HepG2 (cell line): ENCODE measurements around the gene SH3PXD2A. TPM values are rescaled to one million over a fixed set of nuclear protein-coding genes. Genes with fewer than 3 reads are reported as not detected.

ENCODE experiments used
- ATAC-seq: fragments of 200-7000 bp; cut with Tn5 transposase; 3 replicates; pipeline ENCODE4 v1.9.1; 2020; ENCODE audit warnings: mild to moderate bottlenecking, moderate library complexity
- BruUV-seq: library from RNA; stranded (reverse); fragments of 400-500 nt; replicated peaks from 2 replicates; lab custom pipeline; 2021; lab: Mats Ljungman, UMichigan
- CTCF ChIA-PET: fragments of 300-600 bp; formaldehyde crosslinking; extraction: SDS; loops from one replicate; lab custom pipeline; 2021; ENCODE audit warnings: low total read pairs, inconsistent platforms, low intra/inter-chr PET ratio; lab: Yijun Ruan, JAX
- POLR2A ChIA-PET: fragments of 350-600 bp; sonication (Branson Sonifier 250); formaldehyde crosslinking; loops from one replicate; lab custom pipeline; 2020; ENCODE audit warnings: antibody characterized with exemption, inconsistent platforms; lab: Yijun Ruan, JAX
- DNase-seq: peaks from one replicate; pipeline ENCODE4 v3.0.0-alpha.2; 2015; ENCODE audit warnings: low spot score
- FAIRE-seq: peaks from 3 replicates; lab custom pipeline; 2011; peaks lifted over from hg19 to GRCh38; lab: Jason Lieb, UNC
- H2AFZ ChIP-seq: one replicate; pipeline ENCODE4 v1.6.1; 2011; ENCODE audit warnings: low read length, inconsistent platforms
- H3K27ac ChIP-seq: fragments of 300-600 bp; 3 replicates; pipeline ENCODE4 v1.8.0; 2011; ENCODE audit warnings: mixed run types, mild to moderate bottlenecking, mixed read lengths, low read length, inconsistent platforms; ENCODE audit not compliant: insufficient read depth; ENCODE audit errors: extremely low read length
- H3K27me3 ChIP-seq, 2 experiments: fragments of 200-600 bp in 1 of 2; 2 replicates in 1 of 2; 3 replicates in 1 of 2; pipeline versions ENCODE4 v1.6.0 to v1.8.0; 2011; ENCODE audit warnings: low read length in 2 of 2, mild to moderate bottlenecking in 2 of 2, moderate library complexity in 2 of 2, inconsistent platforms in 1 of 2; ENCODE audit not compliant: insufficient read depth in 2 of 2, control insufficient read depth in 1 of 2
- H3K36me3 ChIP-seq, 2 experiments: fragments of 200-600 bp in 1 of 2; replicated peaks in 1 of 2; 2 replicates in 1 of 2; 3 replicates in 1 of 2; pipeline versions ENCODE4 v1.5.1 to v1.8.0; 2011; ENCODE audit warnings: low read length in 2 of 2, inconsistent platforms in 1 of 2; ENCODE audit not compliant: insufficient read depth in 2 of 2, control insufficient read depth in 1 of 2
- H3K4me1 ChIP-seq: 2 replicates; pipeline ENCODE4 v1.5.1; 2012; ENCODE audit warnings: low read length, inconsistent platforms; ENCODE audit not compliant: insufficient read depth
- H3K4me2 ChIP-seq: 2 replicates; pipeline ENCODE4 v1.6.0; 2011; ENCODE audit warnings: low read depth, low read length, inconsistent platforms
- H3K4me3 ChIP-seq, 3 experiments: fragments of 200-600 bp in 1 of 3; sonication (generic), shearing (Covaris generic) in 1 of 3; replicated peaks in 1 of 3; 2 replicates each; pipeline ENCODE4 v1.5.1; 2011 to 2016; ENCODE audit warnings: low read length in 3 of 3, inconsistent platforms in 2 of 3, low read depth in 2 of 3, mild to moderate bottlenecking in 2 of 3, control low read depth in 1 of 3, mixed read lengths in 1 of 3; ENCODE audit not compliant: insufficient read depth in 1 of 3
- H3K79me2 ChIP-seq: one replicate; pipeline ENCODE4 v1.6.1; 2011; ENCODE audit warnings: low read length, inconsistent platforms; ENCODE audit not compliant: insufficient read depth
- H3K9ac ChIP-seq: 2 replicates; pipeline ENCODE4 v1.6.0; 2011; ENCODE audit warnings: mild to moderate bottlenecking, low read depth, low read length, inconsistent platforms; ENCODE audit not compliant: insufficient read depth
- H3K9me3 ChIP-seq: 2 replicates; pipeline ENCODE4 v1.5.1; 2012; ENCODE audit warnings: mild to moderate bottlenecking, low read length
- H4K20me1 ChIP-seq: 2 replicates; pipeline ENCODE4 v1.6.0; 2011; ENCODE audit warnings: inconsistent platforms, mild to moderate bottlenecking, low read length, moderate library complexity; ENCODE audit not compliant: insufficient read depth
- ARID4A ChIP-seq: sonication (generic); formaldehyde crosslinking; IDR thresholded peaks from 2 replicates; pipeline ENCODE4 v1.5.0; 2020; ENCODE audit warnings: mild to moderate bottlenecking, missing genetic modification reagents, borderline replicate concordance
- HNF4A ChIP-seq: sonication (generic); formaldehyde crosslinking; IDR thresholded peaks from 2 replicates; pipeline ENCODE4 v1.4.0; 2020; ENCODE audit warnings: missing genetic modification reagents
- HNRNPH1 ChIP-seq: fragments of 200-400 bp; formaldehyde crosslinking; optimal IDR thresholded peaks from 2 replicates; pipeline ENCODE3; 2017; ENCODE audit warnings: mild to moderate bottlenecking, low read depth, low read length
- NR2F6 ChIP-seq, 2 experiments: IDR thresholded peaks; 2 replicates each; pipeline ENCODE4 v1.6.1; 2016; ENCODE audit warnings: antibody characterized with exemption in 1 of 2, mild to moderate bottlenecking in 1 of 2
- PAX8 ChIP-seq: sonication (generic); formaldehyde crosslinking; IDR thresholded peaks from 2 replicates; pipeline ENCODE4 v1.8.0; 2022; ENCODE audit warnings: mild to moderate bottlenecking, missing genetic modification reagents, borderline replicate concordance
- PHF21A ChIP-seq: sonication (generic); formaldehyde crosslinking; IDR thresholded peaks from 2 replicates; pipeline ENCODE4 v1.5.0; 2020; ENCODE audit warnings: mild to moderate bottlenecking, missing genetic modification reagents
- PPARG ChIP-seq: conservative IDR thresholded peaks from 2 replicates; pipeline ENCODE4 v1.6.1; 2016; ENCODE audit warnings: missing biosample characterization, missing genetic modification reagents
- RFX1 ChIP-seq: fragments of 450-650 bp; IDR thresholded peaks from 2 replicates; pipeline ENCODE4 v1.6.1; 2017
- ZNF296 ChIP-seq: sonication (generic); formaldehyde crosslinking; conservative IDR thresholded peaks from 2 replicates; pipeline ENCODE4 v1.5.0; 2020; ENCODE audit warnings: mild to moderate bottlenecking, missing genetic modification reagents
- ZNF841 ChIP-seq: sonication (generic); formaldehyde crosslinking; IDR thresholded peaks from 2 replicates; pipeline ENCODE4 v1.8.1; 2023; ENCODE audit warnings: missing genetic modification reagents, borderline replicate concordance
- WGBS: methylation state at CpG from one replicate; pipeline ENCODE4 v1.1.6; 2017; ENCODE audit warnings: low lambda C conversion rate; 5-methylcytosine and 5-hydroxymethylcytosine counted together
- in situ Hi-C: cut with HindIII; loops from 2 replicates; pipeline ENCODE4 v1.10.0; 2017; ENCODE audit warnings: low pct_unique_long_range_greater_than_20kb; ENCODE audit not compliant: extremely low pct_ligation_motif_present
- intact Hi-C: fragments of 100-400 bp; cut with micrococcal nuclease; formaldehyde crosslinking; loops from one replicate; pipeline ENCODE4 v1.10.0; 2022; ENCODE audit not compliant: unreplicated experiment
- polyA plus RNA-seq, 8 experiments: library from polyadenylated mRNA; depleted of rRNA in 3 of 8; stranded (reverse) in 7 of 8; unstranded in 1 of 8; fragments of >200 nt; fragmentation: Illumina TruSeq in 4 of 8; extraction: Trizol in 4 of 8; gene quantifications; 2 replicates each; pipeline versions ENCODE4 v1.2.1 to v1.2.3, GENCODE V29; 2011 to 2016; ENCODE audit warnings: low read depth in 4 of 8, missing spikeins in 1 of 8, mixed read lengths in 1 of 8; ENCODE audit not compliant: insufficient read depth in 1 of 8
- total RNA-seq, 5 experiments: library from RNA; depleted of rRNA; stranded (reverse); fragments of >200 nt; fragmentation: Illumina TruSeq; extraction: Trizol; gene quantifications; 2 replicates each; pipeline ENCODE4 v1.2.3, GENCODE V29; 2016; ENCODE audit warnings: low read depth in 1 of 5
- TF ChIP-seq, protein P1 (sequence below), 2 experiments: sonication (generic) in 1 of 2; formaldehyde crosslinking in 1 of 2; IDR thresholded peaks; 2 replicates each; pipeline versions ENCODE4 v1.4.0 to v1.6.1; 2016 to 2020; ENCODE audit warnings: borderline replicate concordance in 1 of 2, low read depth in 1 of 2, mild to moderate bottlenecking in 1 of 2, missing genetic modification reagents in 1 of 2
- TF ChIP-seq, protein P2 (sequence below): sonication (generic); formaldehyde crosslinking; IDR thresholded peaks from 2 replicates; pipeline ENCODE4 v1.9.0; 2022; ENCODE audit warnings: low read depth, missing genetic modification reagents

The SH3PXD2A gene
- total and polyA plus RNA-seq, 2 of the 13 experiments (the other 11 are each of a cell fraction or from before 2014, with no cell fraction given): 11.1 to 11.3 TPM

DNA sequence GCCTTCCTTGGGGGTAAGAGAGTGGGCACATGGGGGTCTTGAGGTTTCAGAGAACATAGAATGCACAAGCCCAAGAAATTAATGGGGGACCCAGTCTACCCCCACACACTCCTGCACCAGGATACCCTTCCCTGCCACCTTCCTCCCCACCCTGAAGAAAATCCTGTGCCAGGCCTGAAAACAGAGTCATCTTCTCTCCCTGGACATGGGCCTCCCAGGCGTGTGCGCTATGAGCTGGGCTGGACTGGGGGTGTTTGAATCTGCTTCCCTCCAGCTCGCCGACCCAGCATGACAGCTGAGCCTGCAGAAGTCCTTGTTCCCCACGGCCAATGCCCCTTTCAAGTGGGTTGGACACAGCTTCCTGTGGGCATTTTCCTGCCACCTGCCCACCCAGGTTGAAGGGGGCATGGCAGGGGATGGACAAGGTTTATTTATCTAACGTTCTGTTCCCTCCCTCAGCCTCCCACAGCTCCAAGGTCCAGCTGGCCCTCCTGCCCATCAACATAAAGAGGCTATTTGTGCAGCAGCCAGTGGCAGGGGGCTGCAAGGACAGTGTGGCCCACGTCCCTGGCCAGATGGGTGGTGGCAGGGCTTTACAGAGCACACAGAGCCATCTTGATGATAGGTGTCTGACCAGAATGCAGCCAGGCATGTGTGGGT is 141.0 kb downstream of the SH3PXD2A start:
- intact Hi-C loops: no loop called here
- ATAC-seq: peak; percentile 36
- Histone ChIP-seq H3K27ac (peak overlapping the region; percentile 48), H3K27me3 (no peaks in the 10 kb centered on the region), H4K20me1 (peaks cover 13% of the 10 kb centered on the region; the same call in 1 of the 2 replicates), H3K79me2 (no peaks in the 10 kb centered on the region), H3K36me3 (peaks cover 20 to 45% of the 10 kb centered on the region in 2 experiments), H3K9ac (no peak overlapping the region), H3K4me3 (no peak overlapping the region), H3K4me2 (0 out of 2 replicates have a peak overlapping the region, but pooled peaks have one; percentile 21), H3K4me1 (peaks cover 62% of the 10 kb centered on the region), H3K9me3 (no peaks in the 10 kb centered on the region), H2AFZ (no peak overlapping the region)
- FAIRE-seq: no peak
- no TSS peak for BruUV-seq
- ChIA-PET CTCF (interaction anchor here (1.5 to 2.4 kb wide), 3 partner anchors 141 to 170 kb away, joined by 5 to 26 read pairs (median 20); partner anchors contain the start of gene SH3PXD2A), POLR2A (interaction anchor here (1.4 to 2.8 kb wide), 2 partner anchors 140 to 142 kb away, joined by 3 to 10 read pairs; no protein-coding TSS in a partner anchor)
- 20% methylated on average over 1 of the region's 7 CpGs for WGBS
- in situ Hi-C loops: loop anchor here (5.0 kb wide), 1 partner anchor 143 kb away; the partner anchor contains the start of gene SH3PXD2A
- peak; percentile 59 for DNase-seq
- TF ChIP-seq PHF21A (CRISPR knock-in tag) (peak; percentile 64), NR2F6 (IDR thresholded peaks at IDR 0.05) (no peak), NR2F6 (CRISPR knock-in tag; IDR thresholded peaks at IDR 0.05) (peak; percentile 22; the same call in 1 of the 2 replicates), HNF4A (peak; percentile 64), ZNF296 (CRISPR knock-in tag) (peak; percentile 78; the same call in 1 of the 2 replicates), PAX8 (CRISPR knock-in tag) (no peak), ARID4A (CRISPR knock-in tag) (peak; percentile 37; the same call in 1 of the 2 replicates), ZNF841 (CRISPR knock-in tag) (no peak), PPARG (CRISPR knock-in tag) (no peak), HNRNPH1 (no peak), RFX1 (no peak)
- TF ChIP-seq, protein P1, sequence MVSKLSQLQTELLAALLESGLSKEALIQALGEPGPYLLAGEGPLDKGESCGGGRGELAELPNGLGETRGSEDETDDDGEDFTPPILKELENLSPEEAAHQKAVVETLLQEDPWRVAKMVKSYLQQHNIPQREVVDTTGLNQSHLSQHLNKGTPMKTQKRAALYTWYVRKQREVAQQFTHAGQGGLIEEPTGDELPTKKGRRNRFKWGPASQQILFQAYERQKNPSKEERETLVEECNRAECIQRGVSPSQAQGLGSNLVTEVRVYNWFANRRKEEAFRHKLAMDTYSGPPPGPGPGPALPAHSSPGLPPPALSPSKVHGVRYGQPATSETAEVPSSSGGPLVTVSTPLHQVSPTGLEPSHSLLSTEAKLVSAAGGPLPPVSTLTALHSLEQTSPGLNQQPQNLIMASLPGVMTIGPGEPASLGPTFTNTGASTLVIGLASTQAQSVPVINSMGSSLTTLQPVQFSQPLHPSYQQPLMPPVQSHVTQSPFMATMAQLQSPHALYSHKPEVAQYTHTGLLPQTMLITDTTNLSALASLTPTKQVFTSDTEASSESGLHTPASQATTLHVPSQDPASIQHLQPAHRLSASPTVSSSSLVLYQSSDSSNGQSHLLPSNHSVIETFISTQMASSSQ (IDR thresholded peaks at IDR 0.05; ENCODE audit: low read depth): no peak
- TF ChIP-seq, protein P1 (CRISPR knock-in tag; IDR thresholded peaks at IDR 0.05; ENCODE audit: borderline replicate concordance): peak; percentile 40; the same call in 1 of the 2 replicates
- TF ChIP-seq, protein P2, sequence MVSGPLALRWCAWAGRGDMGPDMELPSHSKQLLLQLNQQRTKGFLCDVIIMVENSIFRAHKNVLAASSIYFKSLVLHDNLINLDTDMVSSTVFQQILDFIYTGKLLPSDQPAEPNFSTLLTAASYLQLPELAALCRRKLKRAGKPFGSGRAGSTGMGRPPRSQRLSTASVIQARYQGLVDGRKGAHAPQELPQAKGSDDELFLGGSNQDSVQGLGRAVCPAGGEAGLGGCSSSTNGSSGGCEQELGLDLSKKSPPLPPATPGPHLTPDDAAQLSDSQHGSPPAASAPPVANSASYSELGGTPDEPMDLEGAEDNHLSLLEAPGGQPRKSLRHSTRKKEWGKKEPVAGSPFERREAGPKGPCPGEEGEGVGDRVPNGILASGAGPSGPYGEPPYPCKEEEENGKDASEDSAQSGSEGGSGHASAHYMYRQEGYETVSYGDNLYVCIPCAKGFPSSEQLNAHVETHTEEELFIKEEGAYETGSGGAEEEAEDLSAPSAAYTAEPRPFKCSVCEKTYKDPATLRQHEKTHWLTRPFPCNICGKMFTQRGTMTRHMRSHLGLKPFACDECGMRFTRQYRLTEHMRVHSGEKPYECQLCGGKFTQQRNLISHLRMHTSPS: peak; percentile 91
